H1 (cell line): ENCODE measurements around the gene JMJD1C. TPM values are rescaled to one million over a fixed set of nuclear protein-coding genes. Genes with fewer than 3 reads are reported as not detected.

ENCODE experiments used
- CTCF ChIA-PET: fragments of 300-600 bp; sonication (Branson Sonifier 250); formaldehyde crosslinking; loops from one replicate; lab custom pipeline; 2021; ENCODE audit not compliant: partially characterized antibody; lab: Charles Lee
- POLR2A ChIA-PET: fragments of 300-600 bp; sonication (Branson Sonifier 250); formaldehyde crosslinking; loops from one replicate; lab custom pipeline; 2021; ENCODE audit warnings: inconsistent platforms; ENCODE audit not compliant: partially characterized antibody; lab: Charles Lee
- DNase-seq, 2 experiments: peaks; one replicate each; pipeline versions ENCODE4 v3.0.0 to v3.0.0-alpha.2; 2010 to 2022; ENCODE audit warnings: low spot score in 2 of 2, low read depth in 1 of 2, mixed read lengths in 1 of 2
- FAIRE-seq: peaks from 2 replicates; lab custom pipeline; 2011; peaks lifted over from hg19 to GRCh38; lab: Jason Lieb, UNC
- H2AFZ ChIP-seq: 2 replicates; pipeline ENCODE4 v1.8.1; 2012; ENCODE audit warnings: low read length, inconsistent platforms
- H2AK5ac ChIP-seq: 2 replicates; pipeline ENCODE4 v1.6.1; 2013; ENCODE audit warnings: low read depth, low read length
- H2BK120ac ChIP-seq: replicated peaks from 2 replicates; pipeline ENCODE3; 2013; ENCODE audit warnings: low read depth, low read length, inconsistent platforms
- H2BK12ac ChIP-seq: 2 replicates; pipeline ENCODE4 v1.6.1; 2013; ENCODE audit warnings: low read depth, low read length
- H2BK15ac ChIP-seq: 2 replicates; pipeline ENCODE4 v1.6.1; 2013; ENCODE audit warnings: low read length
- H2BK20ac ChIP-seq: 2 replicates; pipeline ENCODE4 v1.6.1; 2013; ENCODE audit warnings: low read length
- H2BK5ac ChIP-seq: 2 replicates; pipeline ENCODE4 v1.6.1; 2013; ENCODE audit warnings: low read depth, low read length
- H3K14ac ChIP-seq: 2 replicates; pipeline ENCODE4 v1.6.1; 2013; ENCODE audit warnings: inconsistent platforms; ENCODE audit not compliant: insufficient read length
- H3K18ac ChIP-seq: 2 replicates; pipeline ENCODE4 v1.6.1; 2013; ENCODE audit warnings: low read length; ENCODE audit errors: extremely low read depth
- H3K23ac ChIP-seq: 2 replicates; pipeline ENCODE4 v1.6.1; 2013; ENCODE audit warnings: inconsistent platforms; ENCODE audit not compliant: insufficient read length
- H3K23me2 ChIP-seq: 2 replicates; pipeline ENCODE4 v1.6.1; 2013; ENCODE audit warnings: low read depth, low read length
- H3K27ac ChIP-seq: 2 replicates; pipeline ENCODE4 v1.6.1; 2011; ENCODE audit warnings: low read depth, low read length, inconsistent platforms
- H3K27me3 ChIP-seq, 4 experiments: replicated peaks in 1 of 4; 1 replicate in 1 of 4; 2 replicates in 3 of 4; pipeline versions ENCODE4 v1.6.1 to v1.8.1; 2011 to 2013; ENCODE audit warnings: low read length in 3 of 4, mild to moderate bottlenecking in 3 of 4, inconsistent platforms in 2 of 4, mixed read lengths in 2 of 4, moderate library complexity in 1 of 4; ENCODE audit not compliant: control insufficient read depth in 3 of 4, insufficient read depth in 3 of 4; ENCODE audit errors: extremely low read depth in 1 of 4
- H3K36me3 ChIP-seq, 4 experiments: 2 replicates each; pipeline versions ENCODE4 v1.6.1 to v1.8.1; 2011 to 2013; ENCODE audit warnings: mild to moderate bottlenecking in 4 of 4, low read length in 3 of 4, moderate library complexity in 2 of 4, control low read depth in 1 of 4, inconsistent platforms in 1 of 4; ENCODE audit not compliant: insufficient read depth in 4 of 4, control insufficient read depth in 2 of 4
- H3K4ac ChIP-seq: replicated peaks from 2 replicates; pipeline ENCODE3; 2013; ENCODE audit warnings: low read length, low read depth, mixed read lengths, inconsistent platforms; ENCODE audit not compliant: insufficient read length
- H3K4me1 ChIP-seq, 4 experiments: replicated peaks in 1 of 4; 1 replicate in 1 of 4; 2 replicates in 3 of 4; pipeline versions ENCODE4 v1.6.1 to v1.8.1; 2011 to 2013; ENCODE audit warnings: low read length in 3 of 4, inconsistent platforms in 2 of 4, mixed read lengths in 1 of 4; ENCODE audit not compliant: insufficient read depth in 4 of 4, control insufficient read depth in 3 of 4
- H3K4me2 ChIP-seq, 2 experiments: 2 replicates each; pipeline versions ENCODE4 v1.6.1 to v1.8.1; 2011 to 2013; ENCODE audit warnings: low read depth in 2 of 2, low read length in 2 of 2, control low read depth in 1 of 2, inconsistent platforms in 1 of 2, mild to moderate bottlenecking in 1 of 2; ENCODE audit not compliant: insufficient read depth in 1 of 2
- H3K4me3 ChIP-seq, 4 experiments: fragments of 200-600, 300-600 bp in 1 of 4; sonication (generic), shearing (Covaris generic), sonication (Bioruptor Twin) in 1 of 4; 2 replicates each; pipeline versions ENCODE4 v1.5.1 to v1.8.1; 2011 to 2016; ENCODE audit warnings: low read length in 4 of 4, low read depth in 3 of 4, control low read depth in 2 of 4, inconsistent platforms in 2 of 4, mild to moderate bottlenecking in 2 of 4, mixed read lengths in 1 of 4, moderate library complexity in 1 of 4; ENCODE audit not compliant: insufficient read depth in 2 of 4; ENCODE audit errors: extremely low read depth in 1 of 4
- H3K56ac ChIP-seq: replicated peaks from 2 replicates; pipeline ENCODE3; 2013; ENCODE audit warnings: low read depth, mild to moderate bottlenecking, mixed read lengths, low read length, inconsistent platforms; ENCODE audit not compliant: insufficient read length
- H3K79me1 ChIP-seq: 2 replicates; pipeline ENCODE4 v1.6.1; 2013; ENCODE audit warnings: low read depth, low read length, control low read depth
- H3K79me2 ChIP-seq, 2 experiments: 2 replicates each; pipeline versions ENCODE4 v1.6.1 to v1.8.1; 2012 to 2013; ENCODE audit warnings: low read length in 2 of 2, mild to moderate bottlenecking in 2 of 2, inconsistent platforms in 1 of 2; ENCODE audit not compliant: insufficient read depth in 2 of 2, control insufficient read depth in 1 of 2
- H3K9ac ChIP-seq, 4 experiments: replicated peaks in 1 of 4; 1 replicate in 1 of 4; 2 replicates in 3 of 4; pipeline versions ENCODE4 v1.6.1 to v1.8.1; 2011 to 2013; ENCODE audit warnings: low read depth in 3 of 4, low read length in 3 of 4, control low read depth in 2 of 4, mild to moderate bottlenecking in 2 of 4, moderate library complexity in 2 of 4, inconsistent platforms in 1 of 4; ENCODE audit errors: extremely low read depth in 1 of 4
- H3K9me3 ChIP-seq, 2 experiments: 2 replicates each; pipeline versions ENCODE4 v1.6.1 to v1.8.1; 2012 to 2013; ENCODE audit warnings: mild to moderate bottlenecking in 2 of 2, moderate library complexity in 2 of 2, control low read depth in 1 of 2, inconsistent platforms in 1 of 2, low read depth in 1 of 2, low read length in 1 of 2, mixed read lengths in 1 of 2; ENCODE audit not compliant: insufficient read depth in 2 of 2
- H4K20me1 ChIP-seq, 2 experiments: replicated peaks in 1 of 2; 2 replicates each; pipeline versions ENCODE3 to v1.8.1; 2011 to 2013; ENCODE audit warnings: inconsistent platforms in 2 of 2, low read length in 2 of 2, mild to moderate bottlenecking in 1 of 2; ENCODE audit not compliant: insufficient read depth in 2 of 2, control insufficient read depth in 1 of 2
- H4K5ac ChIP-seq: 2 replicates; pipeline ENCODE4 v1.6.1; 2013; ENCODE audit warnings: low read length, low read depth, mixed read lengths, inconsistent platforms; ENCODE audit not compliant: insufficient read length
- H4K8ac ChIP-seq: 2 replicates; pipeline ENCODE4 v1.8.0; 2013; ENCODE audit warnings: mild to moderate bottlenecking, moderate library complexity, low read length, inconsistent platforms; ENCODE audit not compliant: insufficient read depth; ENCODE audit errors: extremely low read depth
- H4K91ac ChIP-seq: replicated peaks from 2 replicates; pipeline ENCODE3; 2013; ENCODE audit warnings: low read length, mixed read lengths, inconsistent platforms; ENCODE audit not compliant: insufficient read length
- ATF3 ChIP-seq: IDR thresholded peaks from 2 replicates; pipeline ENCODE4 v1.6.1; 2011; ENCODE audit warnings: low read depth, mild to moderate bottlenecking, low read length; ENCODE audit not compliant: insufficient read depth
- BACH1 ChIP-seq: IDR thresholded peaks from 2 replicates; pipeline ENCODE4 v1.6.1; 2012; ENCODE audit warnings: low read length, improper control_type of control experiment
- BCL11A ChIP-seq, 2 experiments: IDR thresholded peaks; one replicate each; pipeline ENCODE4 v1.6.1; 2011; ENCODE audit warnings: low read depth in 2 of 2, low read length in 2 of 2, mild to moderate bottlenecking in 2 of 2
- EGR1 ChIP-seq: IDR thresholded peaks from 2 replicates; pipeline ENCODE4 v1.6.1; 2011; ENCODE audit warnings: low read depth, low read length, borderline replicate concordance
- JUND ChIP-seq: IDR thresholded peaks from 2 replicates; pipeline ENCODE4 v1.6.1; 2011; ENCODE audit warnings: mild to moderate bottlenecking, improper control_type of control experiment, low read length
- KDM1A ChIP-seq: fragments of 200-600, 300-600 bp; sonication (generic); IDR thresholded peaks from 2 replicates; pipeline ENCODE4 v1.7.1; 2016; ENCODE audit warnings: mild to moderate bottlenecking, low read length, borderline replicate concordance
- KDM4A ChIP-seq: IDR thresholded peaks from one replicate; pipeline ENCODE4 v1.7.1; 2012; ENCODE audit warnings: low read depth, mild to moderate bottlenecking, moderate library complexity, low read length, inconsistent platforms; ENCODE audit not compliant: severe bottlenecking
- KDM5A ChIP-seq: fragments of 200-600 bp; IDR thresholded peaks from 2 replicates; pipeline ENCODE4 v1.7.1; 2012; ENCODE audit warnings: mild to moderate bottlenecking, low read length, inconsistent platforms, mixed read lengths
- MAX ChIP-seq: IDR thresholded peaks from 2 replicates; pipeline ENCODE4 v1.6.1; 2012; ENCODE audit warnings: inconsistent platforms
- NRF1 ChIP-seq: IDR thresholded peaks from 2 replicates; pipeline ENCODE4 v1.6.1; 2011; ENCODE audit warnings: mild to moderate bottlenecking, low read depth, low read length, improper control_type of control experiment
- RFX5 ChIP-seq: IDR thresholded peaks from 2 replicates; pipeline ENCODE4 v1.6.1; 2011; ENCODE audit warnings: low read depth, low read length, improper control_type of control experiment, borderline replicate concordance
- SIX5 ChIP-seq: IDR thresholded peaks from 2 replicates; pipeline ENCODE4 v1.6.1; 2011; ENCODE audit warnings: mild to moderate bottlenecking, low read depth, low read length
- TAF1 ChIP-seq: IDR thresholded peaks from 2 replicates; pipeline ENCODE4 v1.6.1; 2011; ENCODE audit warnings: mild to moderate bottlenecking, low read depth, low read length
- TBP ChIP-seq: IDR thresholded peaks from 2 replicates; pipeline ENCODE4 v1.6.1; 2011; ENCODE audit warnings: low read depth, low read length, improper control_type of control experiment
- TEAD4 ChIP-seq: IDR thresholded peaks from 2 replicates; pipeline ENCODE4 v1.6.1; 2012; ENCODE audit warnings: low read depth, low read length, inconsistent platforms, mixed read lengths
- WGBS, 2 experiments: shearing (Covaris generic) in 1 of 2; methylation state at CpG; one replicate each; pipeline versions ENCODE4 v1.1.6 to v1.1.7; 2013 to 2015; ENCODE audit warnings: low lambda C conversion rate in 2 of 2, mixed read lengths in 2 of 2, inconsistent platforms in 1 of 2, low coverage in 1 of 2, missing lambda C conversion rate in 1 of 2; ENCODE audit not compliant: insufficient replicate concordance in 2 of 2, insufficient coverage in 1 of 2, insufficient read length in 1 of 2; ENCODE audit errors: extremely low coverage in 1 of 2, missing lambda C conversion rate in 1 of 2; 5-methylcytosine and 5-hydroxymethylcytosine counted together
- polyA plus RNA-seq, 7 experiments: library from polyadenylated mRNA; depleted of rRNA in 3 of 7; stranded (reverse) in 5 of 7; unstranded in 2 of 7; fragments of >200 nt in 5 of 7; fragments of 200-250 nt in 2 of 7; gene quantifications; 1 replicate in 5 of 7; 2 replicates in 1 of 7; 4 replicates in 1 of 7; pipeline versions ENCODE4 v1.2.1 to v1.2.3, GENCODE V29; 2011 to 2013; ENCODE audit warnings: missing spikeins in 2 of 7, mixed read lengths in 2 of 7
- total RNA-seq: library from RNA; stranded (reverse); fragmentation: NEBNext Ultra II Directional; extraction: Animal tissue kit (Norgen Biotek cat#: 25700); gene quantifications from 2 replicates; pipeline ENCODE4 v1.2.1, GENCODE V29; 2021

Gene JMJD1C
- total and polyA plus RNA-seq, 2 of the 8 experiments (the other 6 are each of a cell fraction or from before 2014, with no cell fraction given), result 54.5 to 210 TPM

GRCh38 chr10:63416376-63416775, 49.4 kb downstream of the JMJD1C start:
- Histone ChIP-seq H3K79me1 (no peaks in the 10 kb centered on the region; the same call in 1 of the 2 replicates), H2AFZ (no peak overlapping the region), H2BK20ac (no peak overlapping the region), H3K4ac (no peak overlapping the region), H2BK12ac (no peak overlapping the region), H4K5ac (no peak overlapping the region), H2BK15ac (no peak overlapping the region), H3K14ac (no peak overlapping the region), H2BK5ac (no peak overlapping the region), H3K9me3 (no peaks in the 10 kb centered on the region), H4K20me1 (peaks cover 0 to 6% of the 10 kb centered on the region in 2 experiments), H2BK120ac (no peak overlapping the region), H3K9ac (no peak overlapping the region), H3K27me3 (no peaks in the 10 kb centered on the region), H3K36me3 (no peaks in the 10 kb centered on the region; a peak in 1 of 8 replicates), H3K18ac (no peak overlapping the region), H3K23ac (no peak overlapping the region), H3K56ac (no peak overlapping the region), H3K4me1 (peaks cover 0 to 2% (median 0%) of the 10 kb centered on the region in 4 experiments; a peak in 1 of 7 replicates), H3K4me2 (no peak overlapping the region), H4K8ac (no peak overlapping the region), H3K79me2 (peaks cover 3 to 87% of the 10 kb centered on the region in 2 experiments; a peak in 3 of 4 replicates), H4K91ac (no peak overlapping the region), H2AK5ac (no peak overlapping the region), H3K4me3 (no peak overlapping the region), H3K27ac (no peak overlapping the region), H3K23me2 (no peaks in the 10 kb centered on the region)
- ChIA-PET POLR2A (no interaction called here), CTCF (no interaction called here)
- DNase-seq, result no peak
- no peak for FAIRE-seq
- WGBS, 2 experiments, result 88% methylated on average over 1 of the region's 1 CpG; no CpG with 5 or more reads in 1 of the 2 experiments
- no peak for TF ChIP-seq TBP
- no peak for TF ChIP-seq MAX
- TF ChIP-seq KDM4A, result no peak
- no peak for TF ChIP-seq BACH1
- TF ChIP-seq BCL11A (IDR thresholded peaks at IDR 0.05; ENCODE audit: low read depth in 2 of 2, low read length in 2 of 2), result no peak
- TF ChIP-seq KDM1A, result no peak
- no peak for TF ChIP-seq TEAD4
- no peak for TF ChIP-seq EGR1
- TF ChIP-seq KDM5A, result no peak
- no peak for TF ChIP-seq RFX5
- TF ChIP-seq TAF1, result no peak
- no peak for TF ChIP-seq SIX5
- TF ChIP-seq ATF3, result no peak
- no peak for TF ChIP-seq NRF1
- no peak for TF ChIP-seq JUND
